ENCODE results near the gene ARHGEF3.

Gene ARHGEF3

GRCh38 chr3:56778893-56779292, 22.9 kb downstream of the ARHGEF3 start:
- Histone ChIP-seq H3K23ac (ENCODE audit: low read length) (no peak overlapping the region), H2BK15ac (replicated peaks; ENCODE audit: low read depth) (no peak overlapping the region), H3K9ac (ENCODE audit: low read length) (no peak overlapping the region), H2BK5ac (ENCODE audit: low read length) (no peak overlapping the region), H3K27me3 (ENCODE audit: insufficient read depth, low read length, poor library complexity) (no peaks in the 10 kb centered on the region), H4K8ac (ENCODE audit: low read depth, low read length) (no peak overlapping the region), H4K5ac (ENCODE audit: low read length) (no peak overlapping the region), H2AK5ac (ENCODE audit: low read length) (peak overlapping the region; percentile 52), H3K4me2 (ENCODE audit: low read length) (no peak overlapping the region), H3K18ac (ENCODE audit: low read length) (no peak overlapping the region), H3K4me1 (ENCODE audit: control insufficient read depth, low read depth, low read length) (peaks cover 3% of the 10 kb centered on the region), H3K4ac (ENCODE audit: low read depth, low read length) (no peak overlapping the region), H3K36me3 (ENCODE audit: control insufficient read depth, insufficient read depth, low read length) (no peaks in the 10 kb centered on the region), H3K56ac (ENCODE audit: low read length) (no peak overlapping the region), H3K79me2 (ENCODE audit: control insufficient read depth, insufficient read depth, low read length) (no peaks in the 10 kb centered on the region), H2BK120ac (ENCODE audit: low read depth, low read length) (no peak overlapping the region), H3K27ac (ENCODE audit: low read depth, low read length) (no peak overlapping the region), H3K79me1 (ENCODE audit: low read length) (no peaks in the 10 kb centered on the region), H3K4me3 (ENCODE audit: low read length) (no peak overlapping the region)
- DNase-seq: no peak
- no CpG with 5 or more reads among the region's 2 CpGs for WGBS (ENCODE audit: extremely low coverage, insufficient coverage, low lambda C conversion rate)

DNA sequence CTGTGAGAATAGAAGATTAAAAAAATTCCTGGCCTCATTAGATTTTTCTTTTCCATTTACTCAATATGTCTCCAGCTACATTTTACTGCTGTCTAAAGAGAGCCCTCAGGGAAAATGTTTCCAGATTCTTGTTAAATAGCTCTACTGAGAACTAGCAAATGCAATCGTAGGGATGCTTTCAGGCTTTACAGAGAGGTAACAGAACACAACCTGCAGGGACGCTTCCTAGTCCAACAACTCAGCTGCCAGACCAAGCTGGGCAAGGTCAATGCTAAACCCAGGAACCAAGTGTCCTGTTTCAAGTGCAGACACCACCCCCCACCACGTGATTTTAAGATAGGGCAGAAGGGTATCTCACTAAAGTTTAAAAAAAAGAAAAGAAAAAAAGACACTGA, 25.2 kb downstream of the ARHGEF3 start:
- no peak overlapping the region for H2AK5ac ChIP-seq (ENCODE audit: low read length)
- DNase-seq: no peak
- no peak overlapping the region for H3K4me3 ChIP-seq (ENCODE audit: low read length)
- no peak overlapping the region for H3K4ac ChIP-seq (ENCODE audit: low read depth, low read length)
- no peak overlapping the region for H2BK120ac ChIP-seq (ENCODE audit: low read depth, low read length)
- H4K5ac ChIP-seq (ENCODE audit: low read length): no peak overlapping the region
- H3K27me3 ChIP-seq (ENCODE audit: insufficient read depth, low read length, poor library complexity): no peaks in the 10 kb centered on the region
- no peaks in the 10 kb centered on the region for H3K4me1 ChIP-seq (ENCODE audit: control insufficient read depth, low read depth, low read length)
- H2BK5ac ChIP-seq (ENCODE audit: low read length): no peak overlapping the region
- no peak overlapping the region for H3K56ac ChIP-seq (ENCODE audit: low read length)
- no peaks in the 10 kb centered on the region for H3K79me1 ChIP-seq (ENCODE audit: low read length)
- no peak overlapping the region for H3K27ac ChIP-seq (ENCODE audit: low read depth, low read length)
- H2BK15ac ChIP-seq (replicated peaks; ENCODE audit: low read depth): no peak overlapping the region
- no peak overlapping the region for H4K8ac ChIP-seq (ENCODE audit: low read depth, low read length)
- no peak overlapping the region for H3K18ac ChIP-seq (ENCODE audit: low read length)
- no CpG with 5 or more reads among the region's 3 CpGs for WGBS (ENCODE audit: extremely low coverage, insufficient coverage, low lambda C conversion rate)
- H3K9ac ChIP-seq (ENCODE audit: low read length): no peak overlapping the region
- no peaks in the 10 kb centered on the region for H3K36me3 ChIP-seq (ENCODE audit: control insufficient read depth, insufficient read depth, low read length)
- no peak overlapping the region for H3K4me2 ChIP-seq (ENCODE audit: low read length)
- no peaks in the 10 kb centered on the region for H3K79me2 ChIP-seq (ENCODE audit: control insufficient read depth, insufficient read depth, low read length)
- H3K23ac ChIP-seq (ENCODE audit: low read length): no peak overlapping the region

DNA sequence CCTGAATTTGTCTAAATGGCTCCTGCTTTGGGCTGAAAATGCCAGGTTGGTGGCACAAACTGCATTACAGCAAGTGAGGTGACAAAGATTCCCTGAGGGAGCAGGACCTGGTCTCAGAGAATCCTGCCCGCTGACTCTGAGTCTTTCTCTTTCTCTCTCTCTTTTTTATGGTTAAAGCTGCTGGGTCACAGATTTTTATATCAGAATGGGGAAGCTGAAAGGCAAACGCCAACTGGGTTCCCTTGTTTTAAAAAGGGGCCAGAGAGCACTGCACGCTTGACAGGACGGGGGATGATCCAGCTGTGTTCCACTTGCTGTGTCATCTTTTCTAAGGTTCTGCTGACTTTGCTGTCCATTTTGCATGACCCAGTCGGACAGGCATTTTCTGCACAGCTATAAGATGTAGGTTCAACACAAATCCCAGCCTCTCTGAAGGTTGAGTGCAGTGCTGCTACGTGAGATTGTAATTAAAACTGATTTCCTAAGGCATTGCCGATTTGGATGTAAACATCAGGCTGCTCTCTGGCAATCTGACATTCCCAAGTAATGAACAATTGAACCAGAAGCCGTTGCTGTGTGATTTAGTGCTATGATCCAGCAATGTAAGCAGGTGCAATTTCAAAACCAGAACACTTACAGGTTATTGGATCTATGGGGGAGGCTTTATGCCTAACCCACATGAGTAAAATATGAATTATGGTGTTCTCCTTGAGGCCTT, 25.8 kb downstream of the ARHGEF3 start:
- no peak overlapping the region for H3K27ac ChIP-seq (ENCODE audit: low read depth, low read length)
- no peak overlapping the region for H3K9ac ChIP-seq (ENCODE audit: low read length)
- no peak overlapping the region for H2BK15ac ChIP-seq (replicated peaks; ENCODE audit: low read depth)
- H3K18ac ChIP-seq (ENCODE audit: low read length): no peak overlapping the region
- no peak for DNase-seq
- H2BK5ac ChIP-seq (ENCODE audit: low read length): no peak overlapping the region
- no peak overlapping the region for H3K56ac ChIP-seq (ENCODE audit: low read length)
- H3K4me3 ChIP-seq (ENCODE audit: low read length): no peak overlapping the region
- no CpG with 5 or more reads among the region's 8 CpGs for WGBS (ENCODE audit: extremely low coverage, insufficient coverage, low lambda C conversion rate)
- H3K79me1 ChIP-seq (ENCODE audit: low read length): no peaks in the 10 kb centered on the region
- no peak overlapping the region for H3K4ac ChIP-seq (ENCODE audit: low read depth, low read length)
- no peaks in the 10 kb centered on the region for H3K79me2 ChIP-seq (ENCODE audit: control insufficient read depth, insufficient read depth, low read length)
- H3K4me1 ChIP-seq (ENCODE audit: control insufficient read depth, low read depth, low read length): no peaks in the 10 kb centered on the region
- no peak overlapping the region for H4K5ac ChIP-seq (ENCODE audit: low read length)
- no peak overlapping the region for H3K23ac ChIP-seq (ENCODE audit: low read length)
- H3K36me3 ChIP-seq (ENCODE audit: control insufficient read depth, insufficient read depth, low read length): no peaks in the 10 kb centered on the region
- no peak overlapping the region for H2AK5ac ChIP-seq (ENCODE audit: low read length)
- no peak overlapping the region for H2BK120ac ChIP-seq (ENCODE audit: low read depth, low read length)
- H4K8ac ChIP-seq (ENCODE audit: low read depth, low read length): no peak overlapping the region
- no peaks in the 10 kb centered on the region for H3K27me3 ChIP-seq (ENCODE audit: insufficient read depth, low read length, poor library complexity)
- no peak overlapping the region for H3K4me2 ChIP-seq (ENCODE audit: low read length)

GRCh38 chr3:56775445-56775837, 26.3 kb downstream of the ARHGEF3 start:
- Histone ChIP-seq H3K79me2 (ENCODE audit: control insufficient read depth, insufficient read depth, low read length) (no peaks in the 10 kb centered on the region), H3K56ac (ENCODE audit: low read length) (no peak overlapping the region), H3K23ac (ENCODE audit: low read length) (no peak overlapping the region), H3K27ac (ENCODE audit: low read depth, low read length) (no peak overlapping the region), H2BK15ac (replicated peaks; ENCODE audit: low read depth) (no peak overlapping the region), H3K4me3 (ENCODE audit: low read length) (no peak overlapping the region), H4K5ac (ENCODE audit: low read length) (no peak overlapping the region), H3K27me3 (ENCODE audit: insufficient read depth, low read length, poor library complexity) (no peaks in the 10 kb centered on the region), H3K9ac (ENCODE audit: low read length) (no peak overlapping the region), H3K4me1 (ENCODE audit: control insufficient read depth, low read depth, low read length) (no peaks in the 10 kb centered on the region), H3K79me1 (ENCODE audit: low read length) (no peaks in the 10 kb centered on the region), H3K4me2 (ENCODE audit: low read length) (no peak overlapping the region), H3K18ac (ENCODE audit: low read length) (no peak overlapping the region), H2BK5ac (ENCODE audit: low read length) (no peak overlapping the region), H2AK5ac (ENCODE audit: low read length) (no peak overlapping the region), H2BK120ac (ENCODE audit: low read depth, low read length) (no peak overlapping the region), H3K36me3 (ENCODE audit: control insufficient read depth, insufficient read depth, low read length) (no peaks in the 10 kb centered on the region), H3K4ac (ENCODE audit: low read depth, low read length) (no peak overlapping the region), H4K8ac (ENCODE audit: low read depth, low read length) (no peak overlapping the region)
- no CpG with 5 or more reads among the region's 7 CpGs for WGBS (ENCODE audit: extremely low coverage, insufficient coverage, low lambda C conversion rate)
- no peak for DNase-seq

- no peak overlapping the region for H2BK15ac ChIP-seq (replicated peaks; ENCODE audit: low read depth)
- H3K79me2 ChIP-seq (ENCODE audit: control insufficient read depth, insufficient read depth, low read length): no peaks in the 10 kb centered on the region
- no peaks in the 10 kb centered on the region for H3K4me1 ChIP-seq (ENCODE audit: control insufficient read depth, low read depth, low read length)
- DNase-seq: no peak
- no peak overlapping the region for H2BK120ac ChIP-seq (ENCODE audit: low read depth, low read length)
- H3K18ac ChIP-seq (ENCODE audit: low read length): no peak overlapping the region
- no peaks in the 10 kb centered on the region for H3K27me3 ChIP-seq (ENCODE audit: insufficient read depth, low read length, poor library complexity)
- H4K8ac ChIP-seq (ENCODE audit: low read depth, low read length): no peak overlapping the region
- H3K79me1 ChIP-seq (ENCODE audit: low read length): no peaks in the 10 kb centered on the region
- H2AK5ac ChIP-seq (ENCODE audit: low read length): no peak overlapping the region
- H3K56ac ChIP-seq (ENCODE audit: low read length): no peak overlapping the region
- no peak overlapping the region for H4K5ac ChIP-seq (ENCODE audit: low read length)
- no peak overlapping the region for H2BK5ac ChIP-seq (ENCODE audit: low read length)
- no peak overlapping the region for H3K4ac ChIP-seq (ENCODE audit: low read depth, low read length)
- no peak overlapping the region for H3K4me3 ChIP-seq (ENCODE audit: low read length)
- no peak overlapping the region for H3K23ac ChIP-seq (ENCODE audit: low read length)
- no peak overlapping the region for H3K4me2 ChIP-seq (ENCODE audit: low read length)
- no peaks in the 10 kb centered on the region for H3K36me3 ChIP-seq (ENCODE audit: control insufficient read depth, insufficient read depth, low read length)
- H3K27ac ChIP-seq (ENCODE audit: low read depth, low read length): no peak overlapping the region
- H3K9ac ChIP-seq (ENCODE audit: low read length): no peak overlapping the region
Measured at GRCh38 chr3:56773986-56774385, 27.8 kb downstream of the ARHGEF3 start.

Data from mesendoderm (in vitro differentiated cells).